OCI-LY7 (cell line): ENCODE results near the gene BCAR3. TPM values are rescaled to one million over a fixed set of nuclear protein-coding genes. Genes with fewer than 3 reads are reported as not detected.
"Not testable (repeated sequence)": the region's sequence is repeated elsewhere in the genome, so short reads cannot be mapped to it uniquely, and the experiment has no call there.

Source experiments
- BruUV-seq: library from RNA; stranded (reverse); fragments of 400-500 nt; replicated peaks from 2 replicates; lab custom pipeline; 2021; lab: Mats Ljungman, UMichigan
- CTCF ChIA-PET: fragments of 300-600 bp; sonication (Branson Sonifier 250); formaldehyde crosslinking; loops from one replicate; lab custom pipeline; 2022; ENCODE audit warnings: antibody characterized with exemption; ENCODE audit not compliant: unreplicated experiment; lab: Charles Lee
- POLR2A ChIA-PET: fragments of 300-600 bp; sonication (Branson Sonifier 250); formaldehyde crosslinking; loops from one replicate; lab custom pipeline; 2022; ENCODE audit warnings: antibody characterized with exemption; lab: Charles Lee
- DNase-seq: peaks from one replicate; pipeline ENCODE4 v3.0.0-alpha.2; 2015; ENCODE audit warnings: low spot score
- H2AFZ ChIP-seq: fragments of 200-600 bp; sonication (generic), shearing (Covaris generic); 2 replicates; pipeline ENCODE4 v1.6.1; 2014; ENCODE audit warnings: mild to moderate bottlenecking, antibody characterized with exemption, low read length, moderate library complexity
- H3K27ac ChIP-seq: fragments of 200-600 bp; sonication (generic); 2 replicates; pipeline ENCODE4 v1.5.1; 2014; ENCODE audit warnings: mixed run types, low read depth, mild to moderate bottlenecking, moderate library complexity, low read length, inconsistent platforms; ENCODE audit not compliant: poor library complexity, severe bottlenecking
- H3K36me3 ChIP-seq: fragments of 200-600 bp; sonication (generic); 2 replicates; pipeline ENCODE4 v1.6.1; 2014; ENCODE audit warnings: mild to moderate bottlenecking, antibody characterized with exemption, low read length, moderate library complexity, mixed read lengths; ENCODE audit not compliant: insufficient read depth
- H3K4me1 ChIP-seq: fragments of 200-600 bp; sonication (generic); 2 replicates; pipeline ENCODE4 v1.5.1; 2014; ENCODE audit warnings: mild to moderate bottlenecking, low read length; ENCODE audit not compliant: insufficient read depth, poor library complexity, severe bottlenecking
- H3K4me2 ChIP-seq: fragments of 200-600 bp; sonication (generic); 2 replicates; pipeline ENCODE4 v1.6.1; 2014; ENCODE audit warnings: mild to moderate bottlenecking, low read length
- H3K4me3 ChIP-seq: fragments of 200-600 bp; sonication (generic); 2 replicates; pipeline ENCODE4 v1.5.1; 2014; ENCODE audit warnings: mild to moderate bottlenecking, low read depth, low read length; ENCODE audit not compliant: poor library complexity, severe bottlenecking
- H3K79me2 ChIP-seq: fragments of 200-600 bp; sonication (generic); 2 replicates; pipeline ENCODE4 v1.6.1; 2016; ENCODE audit warnings: low read depth, mild to moderate bottlenecking, low read length, moderate library complexity, mixed read lengths; ENCODE audit not compliant: insufficient read depth
- H3K9me2 ChIP-seq: fragments of 200-600 bp; sonication (generic); 2 replicates; pipeline ENCODE4 v1.6.1; 2016; ENCODE audit warnings: mild to moderate bottlenecking, low read length, mixed read lengths; ENCODE audit not compliant: insufficient read depth
- H3K9me3 ChIP-seq: fragments of 200-600 bp; sonication (generic); 2 replicates; pipeline ENCODE4 v1.6.1; 2014; ENCODE audit warnings: mild to moderate bottlenecking, mixed run types, low read length, mixed read lengths
- H4K20me1 ChIP-seq: fragments of 200-600 bp; sonication (generic); 2 replicates; pipeline ENCODE4 v1.6.1; 2014; ENCODE audit warnings: mild to moderate bottlenecking, antibody characterized with exemption, low read length, moderate library complexity, mixed read lengths; ENCODE audit not compliant: insufficient read depth
- CTCF ChIP-seq: fragments of 200-600 bp; sonication (generic); conservative IDR thresholded peaks from 2 replicates; pipeline ENCODE4 v1.5.1; 2014; ENCODE audit warnings: mild to moderate bottlenecking, antibody characterized with exemption, low read length, moderate library complexity, mixed read lengths
- EZH2phosphoT487 ChIP-seq: fragments of 200-600 bp; sonication (generic); IDR thresholded peaks from 2 replicates; pipeline ENCODE4 v1.6.1; 2018; ENCODE audit warnings: low read depth, borderline replicate concordance, mild to moderate bottlenecking, mixed run types, antibody characterized with exemption, low read length, moderate library complexity, mixed read lengths
- intact Hi-C: fragments of 100-400 bp; cut with micrococcal nuclease; formaldehyde crosslinking; loops from one replicate; pipeline ENCODE4 v1.10.0; 2022; ENCODE audit not compliant: unreplicated experiment
- total RNA-seq, 2 experiments: library from RNA; depleted of rRNA in 1 of 2; stranded (reverse); fragments of >200 nt in 1 of 2; shearing (Covaris generic) in 1 of 2; gene quantifications; 2 replicates each; pipeline ENCODE4 v1.2.3, GENCODE V29; 2014 to 2022

Gene BCAR3
- total RNA-seq, 2 experiments from 2014 or later: 16.3 to 24.2 TPM

GRCh38 chr1:93699049-93699384, 17.4 kb upstream of the BCAR3 start:
- no peak overlapping the region for H3K4me2 ChIP-seq
- peak overlapping the region; percentile 18; the same call in 1 of the 2 replicates for H2AFZ ChIP-seq
- no peaks in the 10 kb centered on the region for H3K36me3 ChIP-seq
- TF ChIP-seq CTCF (no peak), EZH2phosphoT487 (no peak)
- BruUV-seq: no TSS peak
- intact Hi-C loops: no loop called here
- H3K9me2 ChIP-seq: no peaks in the 10 kb centered on the region
- H3K4me1 ChIP-seq: peaks cover 78% of the 10 kb centered on the region
- H4K20me1 ChIP-seq: no peaks in the 10 kb centered on the region
- CTCF ChIA-PET: no interaction called here
- H3K9me3 ChIP-seq: no peaks in the 10 kb centered on the region
- no peak overlapping the region for H3K27ac ChIP-seq
- H3K79me2 ChIP-seq: no peaks in the 10 kb centered on the region
- DNase-seq: no peak
- H3K4me3 ChIP-seq: no peak overlapping the region
- POLR2A ChIA-PET: interaction anchor here (1.3 to 25.4 kb wide), 3 partner anchors 8 to 27 kb away, joined by 4 to 497 read pairs (median 47); partner anchors contain the start of gene BCAR3

DNA sequence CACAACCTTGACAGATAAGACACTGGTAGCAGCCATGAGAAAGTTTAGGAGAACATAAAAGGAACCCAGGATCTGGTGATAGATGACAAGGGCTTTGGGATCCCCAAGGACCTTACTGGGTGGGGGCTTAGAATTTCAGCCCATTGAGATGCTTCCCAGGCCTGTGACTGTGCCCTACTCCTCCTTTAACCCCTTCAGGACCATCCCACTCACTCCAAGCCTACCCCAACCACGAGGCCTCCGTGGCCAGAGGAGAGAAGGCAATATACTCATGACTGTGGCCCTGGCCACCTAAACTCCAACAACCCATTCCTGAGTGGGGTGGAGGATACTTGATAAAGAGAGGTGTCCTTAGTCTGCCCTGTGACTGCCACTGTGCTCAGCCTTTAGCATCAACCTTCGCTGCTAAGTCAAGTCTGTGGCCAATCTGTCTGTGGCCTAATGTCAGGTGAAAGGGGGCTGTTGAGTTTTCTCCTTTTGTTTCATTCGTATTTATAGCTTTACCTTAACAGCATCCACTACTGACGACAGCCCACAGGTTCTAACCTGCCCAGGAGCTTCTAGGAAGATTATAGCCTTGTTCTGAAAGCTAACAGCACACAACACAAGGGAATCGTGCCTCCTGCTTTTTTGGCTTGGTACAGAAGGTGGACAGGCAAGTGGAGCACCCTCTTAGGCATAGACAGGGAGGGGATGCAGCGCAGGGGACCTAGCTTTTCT, 16.9 kb upstream of the BCAR3 start:
- Histone ChIP-seq H4K20me1 (no peaks in the 10 kb centered on the region), H3K4me1 (peaks cover 78% of the 10 kb centered on the region), H3K9me2 (no peaks in the 10 kb centered on the region), H3K4me2 (no peak overlapping the region), H3K79me2 (no peaks in the 10 kb centered on the region), H3K27ac (no peak overlapping the region), H2AFZ (no peak overlapping the region), H3K9me3 (no peaks in the 10 kb centered on the region), H3K36me3 (no peaks in the 10 kb centered on the region), H3K4me3 (no peak overlapping the region)
- BruUV-seq: no TSS peak
- POLR2A ChIA-PET: interaction anchor here (5.7 to 25.4 kb wide), 2 partner anchors 8 to 13 kb away, joined by 47 to 497 read pairs; partner anchors contain the start of gene BCAR3
- intact Hi-C loops: no loop called here
- DNase-seq: no peak
- CTCF ChIA-PET: no interaction called here
- TF ChIP-seq EZH2phosphoT487: no peak

DNA sequence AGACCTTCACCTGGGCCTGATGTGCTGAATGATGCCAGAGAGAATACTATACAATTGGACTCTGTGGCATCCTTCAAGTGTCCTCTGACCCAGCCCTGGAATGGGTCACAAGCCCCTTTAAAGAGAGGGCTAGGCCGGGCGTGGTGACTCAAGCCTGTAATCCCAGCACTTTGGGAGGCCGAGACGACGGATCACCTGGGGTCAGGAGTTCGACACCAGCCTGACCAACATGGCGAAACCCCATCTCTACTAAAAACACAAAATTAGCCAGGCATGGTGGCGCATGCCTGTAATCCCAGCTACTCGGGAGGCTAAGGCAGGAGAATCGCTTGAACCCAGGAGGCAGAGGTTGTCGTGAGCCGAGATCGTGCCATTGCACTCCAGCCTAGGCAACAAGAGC, 15.9 kb upstream of the BCAR3 start:
- BruUV-seq, H4K20me1 ChIP-seq, H3K4me2 ChIP-seq, H2AFZ ChIP-seq, H3K9me3 ChIP-seq, H3K36me3 ChIP-seq, intact Hi-C loops, H3K27ac ChIP-seq, DNase-seq, H3K79me2 ChIP-seq, H3K9me2 ChIP-seq, H3K4me3 ChIP-seq: not testable (repeated sequence)
- peaks cover 78% of the 10 kb centered on the region for H3K4me1 ChIP-seq
- ChIA-PET POLR2A (interaction anchor here (5.7 to 25.4 kb wide), 2 partner anchors 9 to 12 kb away, joined by 47 to 497 read pairs; partner anchors contain the start of gene BCAR3), CTCF (interaction anchor here (2.5 kb wide), 1 partner anchor 11 kb away, joined by 7 read pairs; no protein-coding TSS in a partner anchor)
